Measurements from ENCODE around the gene CX3CL1. TPM values are rescaled to one million over a fixed set of nuclear protein-coding genes. Genes with fewer than 3 reads are reported as not detected.

CX3CL1 gene
- total RNA-seq, 1 experiment from 2014 or later = 0.15 TPM

DNA sequence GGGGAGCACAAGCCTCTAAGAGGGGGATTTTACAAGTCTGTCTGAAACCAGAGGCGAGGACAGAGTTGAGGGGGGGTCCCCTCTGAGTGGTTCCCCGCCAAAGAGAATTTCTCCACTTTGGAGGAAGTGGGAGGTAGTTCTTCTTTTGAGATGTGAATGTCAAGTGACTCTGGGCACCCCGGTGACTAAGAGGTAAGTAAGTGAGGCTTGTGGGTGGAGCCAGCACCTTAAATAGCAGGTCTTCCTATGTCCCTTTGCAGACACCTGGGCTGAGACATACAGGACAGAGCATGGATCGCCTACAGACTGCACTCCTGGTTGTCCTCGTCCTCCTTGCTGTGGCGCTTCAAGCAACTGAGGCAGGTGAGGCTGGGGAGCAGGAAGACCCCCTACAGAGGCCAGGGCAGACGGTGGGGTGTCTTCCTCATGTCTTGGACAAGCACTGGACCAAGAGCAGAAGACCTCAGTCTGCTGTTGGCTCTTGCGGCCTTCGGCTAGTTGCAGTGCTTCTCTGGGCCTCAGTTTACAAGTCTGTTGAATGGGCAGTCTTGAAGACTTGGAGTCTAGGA is 13.7 kb upstream of the CX3CL1 start, which contains the start of gene CCL22:
Gene CCL22 (plus strand): TSS at position 257 of the 569 bp plus-strand sequence. CDS start 34 bp downstream, at position 291.
- Histone ChIP-seq H3K9ac (ENCODE audit: low read length) (no peak within 1 kb of the TSS), H3K4me1 (ENCODE audit: control insufficient read depth in 1 of 2, insufficient read depth in 2 of 2, low read length in 2 of 2) (peaks cover 0 to 7% of the 10 kb centered on the region in 2 experiments; a peak in 2 of 4 replicates), H4K20me1 (ENCODE audit: insufficient read depth) (no peaks in the 10 kb centered on the region), H3K4me2 (ENCODE audit: low read length) (peak within 1 kb of the TSS; percentile 41), H3K4me3 (replicated peaks in 1 of 2; ENCODE audit: low read depth in 1 of 2, low read length in 2 of 2) (no peak within 1 kb of the TSS), H3K27me3 (ENCODE audit: insufficient read depth, low read length) (no peaks in the 10 kb centered on the region), H2AFZ (ENCODE audit: low read depth, low read length, poor library complexity, severe bottlenecking) (no peak within 1 kb of the TSS), H3K27ac (ENCODE audit: low read depth, low read length) (no peak within 1 kb of the TSS), H3K9me3 (ENCODE audit: control insufficient read depth in 1 of 2, insufficient read depth in 1 of 2, low read depth in 1 of 2, low read length in 2 of 2) (no peaks in the 10 kb centered on the region), H3K9me2 (ENCODE audit: insufficient read depth) (no peaks in the 10 kb centered on the region), H3K36me3 (ENCODE audit: control insufficient read depth in 1 of 2, insufficient read depth in 2 of 2, low read length in 2 of 2) (no peaks in the 10 kb centered on the region), H3K79me2 (ENCODE audit: insufficient read depth, low read length) (no peaks in the 10 kb centered on the region)
- no TSS peak for BruUV-seq (replicated peaks)
- POLR2A ChIA-PET = no interaction called here
- ATAC-seq (peak; percentile 64), DNase-seq (ENCODE audit: low read depth, low spot score) (no peak)
- intact Hi-C loops (cut with micrococcal nuclease) = no loop called here
- CTCF ChIA-PET = no interaction called here
- RAD21 ChIA-PET (ENCODE audit: low non-redundant PET in 1 of 2, low total read pairs in 2 of 2, uncharacterized antibody in 2 of 2, unreplicated experiment in 2 of 2) = no interaction called here
- TF ChIP-seq EZH2 (IDR thresholded peaks at IDR 0.05) (no peak), RAD21 (IDR thresholded peaks at IDR 0.05; ENCODE audit: low read depth) (no peak), EZH2phosphoT487 (IDR thresholded peaks at IDR 0.05; ENCODE audit: borderline replicate concordance) (no peak), ZFX (IDR thresholded peaks at IDR 0.05) (no peak), SP1 (IDR thresholded peaks at IDR 0.05; ENCODE audit: low read depth) (no peak), JUND (IDR thresholded peaks at IDR 0.05) (no peak), POLR2A (IDR thresholded peaks at IDR 0.05; ENCODE audit: borderline replicate concordance, extremely low read depth, insufficient read depth, insufficient read length) (no peak), YY1 (IDR thresholded peaks at IDR 0.05; ENCODE audit: extremely low read depth, insufficient replicate concordance, low read depth, low read length) (no peak)
- TF ChIP-seq, protein P1, sequence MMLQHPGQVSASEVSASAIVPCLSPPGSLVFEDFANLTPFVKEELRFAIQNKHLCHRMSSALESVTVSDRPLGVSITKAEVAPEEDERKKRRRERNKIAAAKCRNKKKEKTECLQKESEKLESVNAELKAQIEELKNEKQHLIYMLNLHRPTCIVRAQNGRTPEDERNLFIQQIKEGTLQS (IDR thresholded peaks at IDR 0.05) = no peak

GRCh38 chr16:57360321-57360935 is 11.9 kb upstream of the CX3CL1 start:
- no peak for ATAC-seq
- Histone ChIP-seq H3K36me3 (ENCODE audit: control insufficient read depth in 1 of 2, insufficient read depth in 2 of 2, low read length in 2 of 2) (no peaks in the 10 kb centered on the region), H3K27ac (ENCODE audit: low read depth, low read length) (no peak overlapping the region), H2AFZ (ENCODE audit: low read depth, low read length, poor library complexity, severe bottlenecking) (no peak overlapping the region), H3K4me3 (replicated peaks in 1 of 2; ENCODE audit: low read depth in 1 of 2, low read length in 2 of 2) (no peak overlapping the region), H3K79me2 (ENCODE audit: insufficient read depth, low read length) (no peaks in the 10 kb centered on the region), H3K9me3 (ENCODE audit: control insufficient read depth in 1 of 2, insufficient read depth in 1 of 2, low read depth in 1 of 2, low read length in 2 of 2) (no peaks in the 10 kb centered on the region), H3K27me3 (ENCODE audit: insufficient read depth, low read length) (no peaks in the 10 kb centered on the region), H3K4me2 (ENCODE audit: low read length) (no peak overlapping the region), H3K9ac (ENCODE audit: low read length) (no peak overlapping the region), H3K4me1 (ENCODE audit: control insufficient read depth in 1 of 2, insufficient read depth in 2 of 2, low read length in 2 of 2) (peaks cover 0 to 7% of the 10 kb centered on the region in 2 experiments; a peak in 2 of 4 replicates), H3K9me2 (ENCODE audit: insufficient read depth) (no peaks in the 10 kb centered on the region), H4K20me1 (ENCODE audit: insufficient read depth) (no peaks in the 10 kb centered on the region)
- RAD21 ChIA-PET (ENCODE audit: low non-redundant PET in 1 of 2, low total read pairs in 2 of 2, uncharacterized antibody in 2 of 2, unreplicated experiment in 2 of 2) = no interaction called here
- POLR2A ChIA-PET = no interaction called here
- BruUV-seq (replicated peaks) = no TSS peak
- CTCF ChIA-PET = no interaction called here
- intact Hi-C loops (cut with micrococcal nuclease) = no loop called here
- no peak for DNase-seq (ENCODE audit: low read depth, low spot score)
- TF ChIP-seq TCF7L2 (IDR thresholded peaks at IDR 0.05; ENCODE audit: borderline replicate concordance, extremely low read depth, insufficient read depth, insufficient read length) (no peak), CEBPB (IDR thresholded peaks at IDR 0.05; ENCODE audit: low read depth) (no peak), SRF (IDR thresholded peaks at IDR 0.05; ENCODE audit: low read depth) (no peak), FOSL1 (IDR thresholded peaks at IDR 0.05; ENCODE audit: low read depth) (no peak), CTCF (IDR thresholded peaks at IDR 0.05 in 2 of 3, conservative IDR thresholded peaks at IDR 0.05 in 1 of 3; ENCODE audit: borderline replicate concordance in 1 of 3, insufficient read depth in 1 of 3, low read depth in 2 of 3, low read length in 2 of 3) (no peak), CBX3 (IDR thresholded peaks at IDR 0.05; ENCODE audit: low read depth) (no peak), RAD21 (IDR thresholded peaks at IDR 0.05; ENCODE audit: low read depth) (no peak), ZFX (IDR thresholded peaks at IDR 0.05) (no peak)
- TF ChIP-seq, protein P2, sequence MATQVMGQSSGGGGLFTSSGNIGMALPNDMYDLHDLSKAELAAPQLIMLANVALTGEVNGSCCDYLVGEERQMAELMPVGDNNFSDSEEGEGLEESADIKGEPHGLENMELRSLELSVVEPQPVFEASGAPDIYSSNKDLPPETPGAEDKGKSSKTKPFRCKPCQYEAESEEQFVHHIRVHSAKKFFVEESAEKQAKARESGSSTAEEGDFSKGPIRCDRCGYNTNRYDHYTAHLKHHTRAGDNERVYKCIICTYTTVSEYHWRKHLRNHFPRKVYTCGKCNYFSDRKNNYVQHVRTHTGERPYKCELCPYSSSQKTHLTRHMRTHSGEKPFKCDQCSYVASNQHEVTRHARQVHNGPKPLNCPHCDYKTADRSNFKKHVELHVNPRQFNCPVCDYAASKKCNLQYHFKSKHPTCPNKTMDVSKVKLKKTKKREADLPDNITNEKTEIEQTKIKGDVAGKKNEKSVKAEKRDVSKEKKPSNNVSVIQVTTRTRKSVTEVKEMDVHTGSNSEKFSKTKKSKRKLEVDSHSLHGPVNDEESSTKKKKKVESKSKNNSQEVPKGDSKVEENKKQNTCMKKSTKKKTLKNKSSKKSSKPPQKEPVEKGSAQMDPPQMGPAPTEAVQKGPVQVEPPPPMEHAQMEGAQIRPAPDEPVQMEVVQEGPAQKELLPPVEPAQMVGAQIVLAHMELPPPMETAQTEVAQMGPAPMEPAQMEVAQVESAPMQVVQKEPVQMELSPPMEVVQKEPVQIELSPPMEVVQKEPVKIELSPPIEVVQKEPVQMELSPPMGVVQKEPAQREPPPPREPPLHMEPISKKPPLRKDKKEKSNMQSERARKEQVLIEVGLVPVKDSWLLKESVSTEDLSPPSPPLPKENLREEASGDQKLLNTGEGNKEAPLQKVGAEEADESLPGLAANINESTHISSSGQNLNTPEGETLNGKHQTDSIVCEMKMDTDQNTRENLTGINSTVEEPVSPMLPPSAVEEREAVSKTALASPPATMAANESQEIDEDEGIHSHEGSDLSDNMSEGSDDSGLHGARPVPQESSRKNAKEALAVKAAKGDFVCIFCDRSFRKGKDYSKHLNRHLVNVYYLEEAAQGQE (IDR thresholded peaks at IDR 0.05; ENCODE audit: low read depth) = no peak

All from HCT116 (cell line).